ENCODE measurements around the gene PDE1C. TPM values are rescaled to one million over a fixed set of nuclear protein-coding genes. Genes with fewer than 3 reads are reported as not detected.

Gene PDE1C
- total RNA-seq, 4 donors from 2014 or later, result 0.19 to 14.5 (median 2.9) TPM

DNA sequence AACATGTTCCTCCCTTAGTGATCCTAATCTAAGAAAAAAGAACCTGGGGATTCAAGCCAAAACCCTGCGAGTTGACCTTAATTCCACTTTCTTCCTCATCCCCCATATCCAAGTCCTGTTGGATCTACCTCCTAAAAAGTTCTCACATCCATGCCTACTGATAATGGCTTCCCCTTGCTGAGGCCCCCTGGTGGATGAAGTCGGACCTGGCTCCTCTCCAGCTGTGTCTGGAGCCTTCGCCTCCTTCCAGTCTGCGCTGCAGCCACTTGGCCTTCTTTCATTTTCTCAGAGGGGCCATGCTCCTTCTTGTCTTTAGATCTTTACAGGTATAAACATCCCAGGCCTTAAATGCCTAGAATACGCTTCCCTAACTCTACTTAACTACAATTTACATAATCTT, 8.1 kb downstream of the PDE1C start:
- H3K36me3 ChIP-seq, result no peaks in the 10 kb centered on the region
- intact Hi-C loops (cut with DNase I), result no loop called here
- 42 to 46% methylated on average over 5 of the region's 5 CpGs for WGBS, 2 donors
- H3K27me3 ChIP-seq, result no peaks in the 10 kb centered on the region
- DNase-seq, result no peak
- H3K4me3 ChIP-seq, result no peak overlapping the region
- H3K9me3 ChIP-seq, result no peaks in the 10 kb centered on the region
- H3K4me1 ChIP-seq, result peaks cover 0 to 20% (median 5%) of the 10 kb centered on the region in 3 donors
- TF ChIP-seq CTCF (IDR thresholded peaks at IDR 0.05), result peak in 5 of 6 experiments; percentile 22 to 58 (median 38)
- no peak for TF ChIP-seq POLR2A (IDR thresholded peaks at IDR 0.05)
- no peak overlapping the region for H3K27ac ChIP-seq

DNA sequence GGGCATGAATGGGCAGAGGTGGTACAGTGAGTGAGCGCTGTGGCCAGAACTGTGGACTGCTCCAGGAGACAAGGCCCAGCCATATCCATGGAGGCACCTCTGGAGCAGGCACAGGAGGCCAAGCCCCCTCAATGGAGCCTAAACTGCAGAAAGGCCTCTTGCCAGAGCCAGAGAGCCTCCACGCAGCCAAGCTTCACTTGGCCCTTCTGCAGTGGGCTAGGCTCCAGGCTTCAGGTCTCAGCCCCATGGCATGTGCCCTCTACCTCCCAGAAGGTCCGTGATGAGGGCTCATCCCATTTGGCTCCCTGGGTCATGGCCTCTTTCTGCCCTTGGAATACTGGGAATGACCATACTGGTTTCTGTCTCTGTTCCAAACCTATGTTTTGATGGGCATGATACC, 8.9 kb downstream of the PDE1C start:
- DNase-seq, result no peak
- 83 to 92% methylated on average over 2 to 3 of the region's 3 CpGs for WGBS, 2 donors
- H3K27ac ChIP-seq, result no peak overlapping the region
- no peaks in the 10 kb centered on the region for H3K9me3 ChIP-seq
- TF ChIP-seq CTCF (IDR thresholded peaks at IDR 0.05) (no peak), POLR2A (IDR thresholded peaks at IDR 0.05) (no peak)
- no peaks in the 10 kb centered on the region for H3K27me3 ChIP-seq
- intact Hi-C loops (cut with DNase I), result no loop called here
- H3K36me3 ChIP-seq, result no peaks in the 10 kb centered on the region
- H3K4me1 ChIP-seq, result peaks cover 0 to 20% (median 5%) of the 10 kb centered on the region in 3 donors
- H3K4me3 ChIP-seq, result no peak overlapping the region

GRCh38 chr7:32059289-32060011, 10.8 kb downstream of the PDE1C start:
- peaks cover 0 to 20% (median 5%) of the 10 kb centered on the region in 3 donors for H3K4me1 ChIP-seq
- no peak for TF ChIP-seq CTCF (IDR thresholded peaks at IDR 0.05)
- no peak for TF ChIP-seq POLR2A (IDR thresholded peaks at IDR 0.05)
- intact Hi-C loops (cut with DNase I), result no loop called here
- H3K27ac ChIP-seq, result peak overlapping the region in 2 of 4 donors; percentile 54 to 55
- no peak for DNase-seq
- no peaks in the 10 kb centered on the region for H3K36me3 ChIP-seq
- no peaks in the 10 kb centered on the region for H3K27me3 ChIP-seq
- WGBS, 2 donors, result 20 to 33% methylated on average over 4 to 6 of the region's 6 CpGs
- H3K9me3 ChIP-seq, result no peaks in the 10 kb centered on the region
- H3K4me3 ChIP-seq, result peak overlapping the region in 1 of 4 donors; percentile 33

DNA sequence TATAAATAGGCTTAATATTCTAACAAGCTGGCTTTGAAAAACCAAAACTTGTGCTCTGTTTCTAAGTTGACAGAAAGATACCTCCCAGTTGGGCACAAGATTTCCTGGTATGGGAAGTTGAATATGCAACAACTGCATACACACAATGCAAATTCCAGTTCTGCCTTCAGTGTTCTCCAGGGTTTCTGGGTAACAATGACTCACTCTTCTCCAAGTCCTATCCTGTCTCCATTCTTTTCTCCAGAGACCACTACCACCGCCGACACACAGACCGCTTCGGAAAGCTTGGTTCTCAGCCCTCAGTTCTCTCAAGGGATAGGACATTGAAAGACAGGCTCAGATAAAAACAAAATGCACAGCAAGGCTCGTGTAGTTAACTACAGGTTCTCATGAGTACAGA, 12.2 kb downstream of the PDE1C start:
- peaks cover 0 to 20% (median 5%) of the 10 kb centered on the region in 3 donors for H3K4me1 ChIP-seq
- no peaks in the 10 kb centered on the region for H3K27me3 ChIP-seq
- no peaks in the 10 kb centered on the region for H3K9me3 ChIP-seq
- WGBS, 2 donors, result 71 to 75% methylated on average over 4 to 5 of the region's 5 CpGs
- no peak overlapping the region for H3K4me3 ChIP-seq
- H3K36me3 ChIP-seq, result no peaks in the 10 kb centered on the region
- H3K27ac ChIP-seq, result peak overlapping the region in 2 of 4 donors; percentile 15 to 19
- TF ChIP-seq POLR2A (IDR thresholded peaks at IDR 0.05), result no peak
- no peak for TF ChIP-seq CTCF (IDR thresholded peaks at IDR 0.05)
- intact Hi-C loops (cut with DNase I), result no loop called here
- DNase-seq, result no peak

- H3K27me3 ChIP-seq, result no peaks in the 10 kb centered on the region
- H3K36me3 ChIP-seq, result no peaks in the 10 kb centered on the region
- no peaks in the 10 kb centered on the region for H3K9me3 ChIP-seq
- H3K4me3 ChIP-seq, result no peak overlapping the region
- intact Hi-C loops (cut with DNase I), result no loop called here
- WGBS, 2 donors, result 42 to 47% methylated on average over 1 of the region's 1 CpG
- peaks cover 0 to 14% (median 0%) of the 10 kb centered on the region in 3 donors for H3K4me1 ChIP-seq
- DNase-seq, result no peak
- H3K27ac ChIP-seq, result no peak overlapping the region
- TF ChIP-seq POLR2A (IDR thresholded peaks at IDR 0.05), result no peak
- TF ChIP-seq CTCF (IDR thresholded peaks at IDR 0.05), result no peak
These were observed 13.4 kb downstream of the PDE1C start for GRCh38 chr7:32056767-32057166.
